OCI-LY7 (cell line): Measurements from ENCODE around the gene IVNS1ABP. TPM values are rescaled to one million over a fixed set of nuclear protein-coding genes. Genes with fewer than 3 reads are reported as not detected.

Experiments used
- BruUV-seq: library from RNA; stranded (reverse); fragments of 400-500 nt; replicated peaks from 2 replicates; lab custom pipeline; 2021; lab: Mats Ljungman, UMichigan
- CTCF ChIA-PET: fragments of 300-600 bp; sonication (Branson Sonifier 250); formaldehyde crosslinking; loops from one replicate; lab custom pipeline; 2022; ENCODE audit warnings: antibody characterized with exemption; ENCODE audit not compliant: unreplicated experiment; lab: Charles Lee
- POLR2A ChIA-PET: fragments of 300-600 bp; sonication (Branson Sonifier 250); formaldehyde crosslinking; loops from one replicate; lab custom pipeline; 2022; ENCODE audit warnings: antibody characterized with exemption; lab: Charles Lee
- DNase-seq: peaks from one replicate; pipeline ENCODE4 v3.0.0-alpha.2; 2015; ENCODE audit warnings: low spot score
- H2AFZ ChIP-seq: fragments of 200-600 bp; sonication (generic), shearing (Covaris generic); 2 replicates; pipeline ENCODE4 v1.6.1; 2014; ENCODE audit warnings: mild to moderate bottlenecking, antibody characterized with exemption, low read length, moderate library complexity
- H3K27ac ChIP-seq: fragments of 200-600 bp; sonication (generic); 2 replicates; pipeline ENCODE4 v1.5.1; 2014; ENCODE audit warnings: mixed run types, low read depth, mild to moderate bottlenecking, moderate library complexity, low read length, inconsistent platforms; ENCODE audit not compliant: poor library complexity, severe bottlenecking
- H3K36me3 ChIP-seq: fragments of 200-600 bp; sonication (generic); 2 replicates; pipeline ENCODE4 v1.6.1; 2014; ENCODE audit warnings: mild to moderate bottlenecking, antibody characterized with exemption, low read length, moderate library complexity, mixed read lengths; ENCODE audit not compliant: insufficient read depth
- H3K4me1 ChIP-seq: fragments of 200-600 bp; sonication (generic); 2 replicates; pipeline ENCODE4 v1.5.1; 2014; ENCODE audit warnings: mild to moderate bottlenecking, low read length; ENCODE audit not compliant: insufficient read depth, poor library complexity, severe bottlenecking
- H3K4me2 ChIP-seq: fragments of 200-600 bp; sonication (generic); 2 replicates; pipeline ENCODE4 v1.6.1; 2014; ENCODE audit warnings: mild to moderate bottlenecking, low read length
- H3K4me3 ChIP-seq: fragments of 200-600 bp; sonication (generic); 2 replicates; pipeline ENCODE4 v1.5.1; 2014; ENCODE audit warnings: mild to moderate bottlenecking, low read depth, low read length; ENCODE audit not compliant: poor library complexity, severe bottlenecking
- H3K79me2 ChIP-seq: fragments of 200-600 bp; sonication (generic); 2 replicates; pipeline ENCODE4 v1.6.1; 2016; ENCODE audit warnings: low read depth, mild to moderate bottlenecking, low read length, moderate library complexity, mixed read lengths; ENCODE audit not compliant: insufficient read depth
- H3K9me2 ChIP-seq: fragments of 200-600 bp; sonication (generic); 2 replicates; pipeline ENCODE4 v1.6.1; 2016; ENCODE audit warnings: mild to moderate bottlenecking, low read length, mixed read lengths; ENCODE audit not compliant: insufficient read depth
- H3K9me3 ChIP-seq: fragments of 200-600 bp; sonication (generic); 2 replicates; pipeline ENCODE4 v1.6.1; 2014; ENCODE audit warnings: mild to moderate bottlenecking, mixed run types, low read length, mixed read lengths
- H4K20me1 ChIP-seq: fragments of 200-600 bp; sonication (generic); 2 replicates; pipeline ENCODE4 v1.6.1; 2014; ENCODE audit warnings: mild to moderate bottlenecking, antibody characterized with exemption, low read length, moderate library complexity, mixed read lengths; ENCODE audit not compliant: insufficient read depth
- CTCF ChIP-seq: fragments of 200-600 bp; sonication (generic); conservative IDR thresholded peaks from 2 replicates; pipeline ENCODE4 v1.5.1; 2014; ENCODE audit warnings: mild to moderate bottlenecking, antibody characterized with exemption, low read length, moderate library complexity, mixed read lengths
- EZH2phosphoT487 ChIP-seq: fragments of 200-600 bp; sonication (generic); IDR thresholded peaks from 2 replicates; pipeline ENCODE4 v1.6.1; 2018; ENCODE audit warnings: low read depth, borderline replicate concordance, mild to moderate bottlenecking, mixed run types, antibody characterized with exemption, low read length, moderate library complexity, mixed read lengths
- intact Hi-C: fragments of 100-400 bp; cut with micrococcal nuclease; formaldehyde crosslinking; loops from one replicate; pipeline ENCODE4 v1.10.0; 2022; ENCODE audit not compliant: unreplicated experiment
- total RNA-seq, 2 experiments: library from RNA; depleted of rRNA in 1 of 2; stranded (reverse); fragments of >200 nt in 1 of 2; shearing (Covaris generic) in 1 of 2; gene quantifications; 2 replicates each; pipeline ENCODE4 v1.2.3, GENCODE V29; 2014 to 2022

Gene IVNS1ABP
- total RNA-seq, 2 experiments from 2014 or later, result 54.0 to 74.0 TPM

GRCh38 chr1:185363205-185363604 lies 46.2 kb upstream of the IVNS1ABP start:
- Histone ChIP-seq H3K79me2 (no peaks in the 10 kb centered on the region), H3K27ac (no peak overlapping the region), H4K20me1 (no peaks in the 10 kb centered on the region), H3K9me2 (no peaks in the 10 kb centered on the region), H3K9me3 (no peaks in the 10 kb centered on the region), H3K4me2 (no peak overlapping the region), H2AFZ (no peak overlapping the region), H3K4me3 (no peak overlapping the region), H3K4me1 (no peaks in the 10 kb centered on the region), H3K36me3 (no peaks in the 10 kb centered on the region)
- CTCF ChIA-PET, result no interaction called here
- intact Hi-C loops, result no loop called here
- no TSS peak for BruUV-seq
- TF ChIP-seq EZH2phosphoT487, result no peak
- POLR2A ChIA-PET, result interaction anchor here (0.6 to 1.2 kb wide), 2 partner anchors 14 to 431 kb away, joined by 3 read pairs; no protein-coding TSS in a partner anchor
- DNase-seq, result no peak

- no peak overlapping the region for H3K4me3 ChIP-seq
- TF ChIP-seq CTCF, result no peak
- no peak for TF ChIP-seq EZH2phosphoT487
Observed at GRCh38 chr1:185360714-185361113, 43.7 kb upstream of the IVNS1ABP start.

GRCh38 chr1:185358957-185359356 lies 41.9 kb upstream of the IVNS1ABP start:
- H3K4me1 ChIP-seq, result no peaks in the 10 kb centered on the region
- POLR2A ChIA-PET, result no interaction called here
- no peaks in the 10 kb centered on the region for H3K79me2 ChIP-seq
- H2AFZ ChIP-seq, result no peak overlapping the region
- no peak for DNase-seq
- no peak overlapping the region for H3K27ac ChIP-seq
- intact Hi-C loops, result no loop called here
- CTCF ChIA-PET, result no interaction called here
- H3K4me2 ChIP-seq, result no peak overlapping the region
- H3K9me3 ChIP-seq, result no peaks in the 10 kb centered on the region
- TF ChIP-seq CTCF (no peak), EZH2phosphoT487 (no peak)
- H4K20me1 ChIP-seq, result no peaks in the 10 kb centered on the region
- BruUV-seq, result no TSS peak
- H3K36me3 ChIP-seq, result no peaks in the 10 kb centered on the region
- no peak overlapping the region for H3K4me3 ChIP-seq
- no peaks in the 10 kb centered on the region for H3K9me2 ChIP-seq

More at GRCh38 chr1:185360714-185361113, 43.7 kb upstream of the IVNS1ABP start:
- intact Hi-C loops, result no loop called here
- no peaks in the 10 kb centered on the region for H4K20me1 ChIP-seq
- no peak overlapping the region for H3K27ac ChIP-seq
- H3K9me3 ChIP-seq, result no peaks in the 10 kb centered on the region
- DNase-seq, result no peak
- H2AFZ ChIP-seq, result no peak overlapping the region
- no peaks in the 10 kb centered on the region for H3K79me2 ChIP-seq
- CTCF ChIA-PET, result no interaction called here
- H3K4me2 ChIP-seq, result no peak overlapping the region
- POLR2A ChIA-PET, result interaction anchor here (0.9 kb wide), 1 partner anchor 64 kb away, joined by 3 read pairs; no protein-coding TSS in a partner anchor
- H3K9me2 ChIP-seq, result no peaks in the 10 kb centered on the region
- no peaks in the 10 kb centered on the region for H3K36me3 ChIP-seq
- no peaks in the 10 kb centered on the region for H3K4me1 ChIP-seq
- BruUV-seq, result no TSS peak
